D721Med (cell line): Measurements from ENCODE around the gene SLC7A1.

Experiments
- DNase-seq: peaks from one replicate; pipeline ENCODE4 v3.0.0; 2011; ENCODE audit warnings: low spot score; ENCODE audit not compliant: insufficient read length
- FAIRE-seq: peaks from 2 replicates; lab custom pipeline; 2011; peaks lifted over from hg19 to GRCh38; lab: Jason Lieb, UNC
- TF ChIP-seq, protein P1 (sequence below): IDR thresholded peaks from 2 replicates; pipeline ENCODE4 v1.5.1; 2012; ENCODE audit warnings: mild to moderate bottlenecking, control low read depth; ENCODE audit not compliant: insufficient read depth; ENCODE audit errors: missing control alignments

The SLC7A1 gene

DNA sequence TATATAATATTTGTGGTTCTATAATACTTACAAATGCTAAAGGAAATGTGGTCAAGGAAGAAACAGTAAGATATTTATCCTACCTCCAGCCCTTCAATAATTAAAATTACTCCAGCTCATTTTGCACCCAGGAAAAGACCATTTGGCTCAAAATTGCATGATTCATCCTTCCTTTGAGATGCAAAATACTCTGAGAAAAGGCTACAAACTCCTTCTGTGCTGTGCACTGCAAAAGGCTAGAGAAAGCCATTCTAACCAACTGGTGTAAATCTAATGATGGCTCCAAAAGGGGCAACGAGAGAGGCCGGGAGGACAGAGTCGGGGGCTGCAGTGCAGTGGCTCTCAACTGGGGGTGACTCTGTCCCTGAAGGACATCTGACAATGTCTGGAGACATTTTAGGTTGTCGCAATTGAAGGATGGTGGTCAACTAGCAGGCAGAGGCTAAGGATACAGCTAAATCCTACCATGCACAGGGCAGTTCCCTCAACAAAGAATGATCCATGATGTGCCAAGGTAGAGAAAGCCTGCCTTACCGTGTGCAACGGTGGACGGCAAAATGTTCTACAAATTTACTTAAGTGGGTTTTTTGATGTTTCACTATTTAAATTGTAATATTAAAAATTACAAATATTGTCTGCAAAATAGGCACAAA lies 32.6 kb downstream of the SLC7A1 start:
- no peak for FAIRE-seq
- TF ChIP-seq, protein P1, sequence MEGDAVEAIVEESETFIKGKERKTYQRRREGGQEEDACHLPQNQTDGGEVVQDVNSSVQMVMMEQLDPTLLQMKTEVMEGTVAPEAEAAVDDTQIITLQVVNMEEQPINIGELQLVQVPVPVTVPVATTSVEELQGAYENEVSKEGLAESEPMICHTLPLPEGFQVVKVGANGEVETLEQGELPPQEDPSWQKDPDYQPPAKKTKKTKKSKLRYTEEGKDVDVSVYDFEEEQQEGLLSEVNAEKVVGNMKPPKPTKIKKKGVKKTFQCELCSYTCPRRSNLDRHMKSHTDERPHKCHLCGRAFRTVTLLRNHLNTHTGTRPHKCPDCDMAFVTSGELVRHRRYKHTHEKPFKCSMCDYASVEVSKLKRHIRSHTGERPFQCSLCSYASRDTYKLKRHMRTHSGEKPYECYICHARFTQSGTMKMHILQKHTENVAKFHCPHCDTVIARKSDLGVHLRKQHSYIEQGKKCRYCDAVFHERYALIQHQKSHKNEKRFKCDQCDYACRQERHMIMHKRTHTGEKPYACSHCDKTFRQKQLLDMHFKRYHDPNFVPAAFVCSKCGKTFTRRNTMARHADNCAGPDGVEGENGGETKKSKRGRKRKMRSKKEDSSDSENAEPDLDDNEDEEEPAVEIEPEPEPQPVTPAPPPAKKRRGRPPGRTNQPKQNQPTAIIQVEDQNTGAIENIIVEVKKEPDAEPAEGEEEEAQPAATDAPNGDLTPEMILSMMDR, result no peak

GRCh38 chr13:29561918-29562317 lies 33.6 kb downstream of the SLC7A1 start:
- TF ChIP-seq, protein P1, result no peak
- FAIRE-seq (no peak), DNase-seq (no peak)

More for the DNA sequence above, 32.6 kb downstream of the SLC7A1 start:
- no peak for DNase-seq

DNA sequence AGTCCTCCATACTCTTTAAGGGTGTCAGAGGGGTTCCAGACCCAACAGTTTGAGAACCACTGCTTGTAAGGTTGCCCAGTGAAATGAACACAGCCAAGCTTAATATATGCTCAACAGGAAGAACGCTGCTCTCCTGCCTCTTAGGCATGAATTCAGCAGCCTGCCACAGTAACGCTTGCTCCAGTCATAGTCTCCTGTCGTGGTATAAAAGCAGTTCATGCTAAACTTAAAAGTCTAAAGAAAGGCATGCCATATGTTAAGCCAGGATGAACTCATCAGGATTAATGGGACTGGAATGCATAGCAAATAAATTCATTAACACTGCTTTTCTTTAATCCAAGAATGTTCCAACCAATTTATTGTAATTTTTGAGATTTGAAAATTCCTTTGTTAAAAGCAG lies 38.7 kb downstream of the SLC7A1 start:
- TF ChIP-seq, protein P1, result no peak
- no peak for FAIRE-seq
- no peak for DNase-seq

DNA sequence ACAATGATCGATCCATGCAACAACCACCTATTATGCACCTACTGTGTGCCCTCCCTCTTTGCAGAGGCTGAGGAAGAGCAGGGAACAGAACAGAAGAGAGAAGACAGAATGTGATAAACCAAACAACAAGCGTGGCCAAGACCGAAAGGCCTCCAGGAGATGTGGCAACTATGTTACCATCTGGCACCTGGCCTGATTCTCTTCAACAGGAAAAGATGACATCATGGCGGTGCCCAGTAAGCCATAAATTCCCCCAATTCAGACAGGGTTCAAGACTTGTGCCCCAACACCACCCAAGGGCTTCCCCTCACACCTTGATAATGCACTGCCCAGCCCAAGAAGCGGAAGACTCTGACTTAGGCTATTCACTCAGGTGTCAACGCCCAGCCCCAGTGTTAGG lies 44.3 kb downstream of the SLC7A1 start:
- DNase-seq (no peak), FAIRE-seq (no peak)
- TF ChIP-seq, protein P1, result no peak

GRCh38 chr13:29550430-29550988 lies 45.0 kb downstream of the SLC7A1 start:
- DNase-seq (no peak), FAIRE-seq (no peak)
- TF ChIP-seq, protein P1, result no peak

GRCh38 chr13:29548722-29549121 lies 46.8 kb downstream of the SLC7A1 start:
- no peak for DNase-seq
- TF ChIP-seq, protein P1, result no peak
- FAIRE-seq, result no peak

DNA sequence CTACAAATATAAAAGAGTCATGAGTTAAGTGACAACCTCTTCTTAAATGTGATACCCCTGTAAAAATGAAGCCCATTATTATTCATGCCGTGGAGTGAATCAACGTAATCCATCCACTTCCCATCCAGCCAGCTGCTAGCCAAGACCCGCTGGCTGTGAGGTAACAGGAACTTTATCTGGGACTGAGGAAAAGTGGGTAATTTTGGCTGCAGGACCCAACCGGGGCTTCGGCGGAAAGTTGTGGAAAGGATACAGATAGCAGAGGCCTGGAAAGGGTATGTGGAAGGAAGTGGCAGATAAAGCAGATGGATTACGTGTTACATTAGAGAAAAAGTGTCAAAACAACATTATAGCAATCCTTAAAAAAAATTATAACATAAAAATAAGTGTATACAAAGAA lies 48.3 kb downstream of the SLC7A1 start:
- no peak for FAIRE-seq
- no peak for DNase-seq
- TF ChIP-seq, protein P1, result no peak
